GM19328 (cell line): ENCODE results near the gene PDK4.
"Not testable (repeated sequence)": the region's sequence is repeated elsewhere in the genome, so short reads cannot be mapped to it uniquely, and the experiment has no call there.

Experiments used
- ATAC-seq: cut with Tn5 transposase; IDR thresholded peaks from one replicate; pipeline ENCODE4 v1.9.1; 2021; ENCODE audit warnings: mild to moderate bottlenecking, moderate library complexity; ENCODE audit not compliant: unreplicated experiment

The PDK4 gene

DNA sequence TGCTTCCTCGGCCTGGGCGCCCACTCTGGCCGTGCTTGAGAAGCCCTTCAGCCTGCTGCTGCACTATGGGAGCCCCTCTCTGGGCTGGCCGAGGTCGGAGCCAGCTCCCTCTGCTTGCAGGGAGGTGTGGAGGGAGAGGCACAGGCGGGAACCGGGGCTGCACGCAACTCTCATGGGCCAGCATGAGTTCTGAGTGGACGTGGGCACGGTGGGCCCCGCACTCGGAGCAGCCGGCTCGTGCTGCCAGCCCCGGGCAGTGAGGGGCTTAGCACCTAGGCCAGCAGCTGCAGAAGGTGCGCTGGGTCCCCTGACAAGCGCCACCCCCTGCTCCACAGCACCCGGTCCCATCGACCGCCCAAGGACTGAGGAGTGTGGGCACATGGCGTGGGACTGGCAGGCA lies 9.0 kb upstream of the PDK4 start:
- no peak for ATAC-seq

DNA sequence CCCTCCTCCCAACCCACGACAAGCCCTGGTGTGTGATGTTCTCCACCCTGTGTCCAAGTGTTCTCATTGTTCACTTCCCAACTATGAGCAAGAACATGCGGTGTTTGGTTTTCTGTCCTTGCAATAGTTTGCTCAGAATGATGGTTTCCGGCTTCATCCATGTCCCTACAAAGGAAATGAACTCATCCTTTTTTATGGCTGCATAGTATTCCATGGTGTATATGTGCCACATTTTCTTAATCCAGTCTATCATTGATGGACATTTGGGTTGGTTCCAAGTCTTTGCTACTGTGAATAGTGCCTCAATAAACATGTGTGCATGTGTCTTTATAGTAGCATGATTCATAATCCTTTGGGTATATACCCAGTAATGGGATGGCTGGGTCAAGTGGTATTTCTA lies 8.5 kb upstream of the PDK4 start:
- not testable (repeated sequence) for ATAC-seq

DNA sequence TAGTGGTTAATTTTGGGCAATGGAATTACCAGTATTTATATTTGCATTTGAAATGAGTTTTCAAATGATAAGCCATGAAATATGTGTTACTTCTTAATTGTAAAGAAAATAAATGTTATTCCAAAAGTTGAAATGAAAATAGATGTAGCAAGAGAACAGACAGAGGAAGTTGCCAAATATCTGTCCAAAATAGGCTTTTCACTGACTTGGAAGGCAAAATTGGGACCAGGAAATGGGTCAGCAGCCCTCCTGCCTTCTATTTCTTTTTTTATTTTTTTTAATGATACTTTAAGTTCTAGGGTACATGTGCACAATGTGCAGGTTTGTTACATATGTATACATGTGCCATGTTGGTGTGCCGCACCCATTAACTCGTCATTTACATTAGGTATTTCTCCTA lies 8.1 kb upstream of the PDK4 start:
- ATAC-seq, result not testable (repeated sequence)

DNA sequence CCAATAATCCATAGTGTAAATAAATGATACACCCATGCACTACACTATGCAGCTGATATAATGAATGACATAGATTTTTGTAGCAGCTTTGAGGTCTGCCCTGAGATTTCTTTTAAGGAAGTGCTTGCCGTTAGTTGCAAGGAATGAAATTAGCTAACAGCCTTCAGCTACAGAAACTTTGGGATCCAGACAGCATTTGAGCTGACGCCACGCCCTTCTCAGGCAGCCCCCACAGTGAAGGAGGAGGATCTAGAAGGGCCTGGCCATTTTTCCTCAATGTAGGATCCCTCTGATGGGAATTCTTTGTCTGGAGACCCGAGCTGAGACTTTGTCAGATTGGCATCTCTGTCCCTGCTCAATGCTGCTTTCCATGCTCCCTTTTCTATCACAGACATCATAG lies 6.1 kb upstream of the PDK4 start:
- no peak for ATAC-seq

DNA sequence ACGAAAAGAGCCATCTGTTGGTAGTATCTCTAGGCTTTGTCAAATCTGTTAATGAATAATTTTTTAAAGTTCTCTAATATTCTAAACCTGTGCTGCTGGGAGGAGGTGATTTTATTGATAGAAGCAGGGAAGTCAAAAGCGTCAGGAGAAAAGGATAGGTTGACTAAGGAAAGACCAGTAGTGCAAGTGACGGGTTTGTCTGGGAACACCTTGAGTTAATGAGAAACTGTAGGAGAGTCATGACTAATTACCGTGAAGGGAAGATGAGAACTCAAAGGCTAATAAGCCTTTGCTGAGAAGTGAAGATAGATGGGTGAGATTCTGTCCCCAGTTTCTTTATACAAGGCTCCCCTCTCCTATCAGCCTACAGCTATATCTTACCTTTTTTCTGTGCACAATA lies 5.0 kb upstream of the PDK4 start:
- ATAC-seq, result no peak

DNA sequence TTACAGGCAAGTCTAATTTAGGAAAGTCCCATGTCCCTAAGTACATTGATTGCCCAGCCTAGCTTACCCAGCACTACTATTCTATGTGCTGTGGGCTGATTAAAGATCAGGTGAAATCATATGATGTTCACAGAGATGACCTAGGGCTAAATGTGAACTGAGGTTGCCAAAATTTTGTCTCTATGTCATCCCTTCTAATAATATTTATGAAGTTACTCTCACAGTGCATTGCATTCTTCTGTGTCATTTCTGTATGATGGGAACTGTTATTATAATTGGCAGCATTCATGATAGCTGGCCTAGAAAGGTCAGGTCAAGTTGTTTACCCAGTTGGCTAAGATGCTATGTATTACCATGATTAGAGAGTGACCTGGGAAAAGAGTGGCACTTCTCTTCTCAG lies 2.8 kb upstream of the PDK4 start:
- ATAC-seq, result no peak

DNA sequence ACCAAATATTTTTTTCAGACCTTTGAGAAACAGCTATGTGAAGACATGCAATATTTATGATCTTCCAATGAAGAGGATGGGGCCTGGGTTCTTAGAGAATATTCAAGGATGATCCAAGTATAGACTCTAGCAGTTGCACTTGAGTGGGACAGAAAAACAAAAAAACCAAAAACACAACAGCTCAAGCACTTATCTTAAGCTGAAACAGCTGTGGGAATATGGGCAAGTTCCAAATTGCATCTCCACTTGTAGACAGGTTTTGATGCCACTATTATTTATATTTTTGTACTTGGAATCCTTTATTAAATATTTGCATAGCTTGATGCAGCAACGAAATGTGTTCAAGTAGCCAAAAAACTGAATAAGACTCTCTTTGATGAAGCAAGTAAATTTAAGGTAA lies 2.2 kb upstream of the PDK4 start:
- ATAC-seq, result no peak

DNA sequence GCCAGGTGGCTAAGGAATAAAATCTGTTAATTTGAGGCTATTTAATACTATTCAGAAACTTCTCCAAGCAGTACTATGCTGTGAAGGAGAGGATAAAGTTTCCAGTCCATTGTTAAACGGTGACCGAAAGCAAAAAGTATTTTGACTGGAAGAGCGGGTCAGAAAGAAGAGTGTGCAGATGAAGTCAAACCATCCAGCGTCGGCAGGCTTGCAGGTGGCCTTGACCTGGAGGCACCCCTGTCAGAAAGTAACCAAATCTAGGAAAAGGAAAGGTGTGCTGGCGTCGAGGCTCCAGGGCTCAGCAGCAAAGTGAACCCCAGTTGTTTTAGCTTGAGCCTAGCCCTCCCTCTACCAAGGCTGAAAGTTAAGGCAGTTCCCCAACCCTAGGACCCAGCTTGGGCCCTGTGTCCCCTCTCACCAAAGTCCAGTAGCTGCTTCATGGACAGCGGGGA lies 544 bp downstream of the PDK4 start:
- ATAC-seq, result no peak

DNA sequence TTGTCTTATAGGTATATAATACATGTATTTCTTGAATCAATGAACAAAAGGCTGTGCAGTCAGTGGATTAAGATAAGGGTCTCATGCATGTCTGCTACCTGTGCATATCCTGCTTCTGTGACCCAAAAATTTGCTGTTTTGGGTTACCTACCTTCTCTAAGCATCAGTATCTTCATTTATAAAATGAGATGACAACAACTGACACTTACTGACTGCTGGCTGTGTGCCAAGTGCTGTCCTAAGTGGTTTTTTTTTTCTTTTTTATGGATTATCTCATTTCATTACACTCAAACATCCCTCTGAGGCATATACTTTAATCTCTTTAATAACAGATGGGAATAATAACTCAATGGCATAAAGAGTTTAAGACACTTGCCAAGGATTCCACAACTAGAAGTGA lies 2.1 kb downstream of the PDK4 start:
- no peak for ATAC-seq

DNA sequence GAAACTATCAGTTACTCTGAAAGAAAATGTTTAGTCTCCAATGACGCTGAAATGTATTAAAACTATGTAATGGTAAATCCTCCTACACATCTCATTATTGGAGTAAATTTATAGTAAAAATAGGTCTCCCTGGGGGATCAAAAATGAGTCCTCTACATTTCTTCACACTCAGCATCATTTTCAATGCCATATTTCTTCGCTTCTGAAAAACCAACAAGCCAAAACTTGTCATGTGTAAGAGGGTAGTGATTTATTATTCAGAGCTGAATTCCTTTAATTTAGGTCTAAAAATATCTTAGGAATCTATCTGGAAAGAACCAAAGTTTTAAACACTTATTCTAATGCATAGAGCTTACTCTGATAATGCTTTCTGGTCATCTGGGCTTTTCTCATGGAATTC lies 3.0 kb downstream of the PDK4 start:
- no peak for ATAC-seq

DNA sequence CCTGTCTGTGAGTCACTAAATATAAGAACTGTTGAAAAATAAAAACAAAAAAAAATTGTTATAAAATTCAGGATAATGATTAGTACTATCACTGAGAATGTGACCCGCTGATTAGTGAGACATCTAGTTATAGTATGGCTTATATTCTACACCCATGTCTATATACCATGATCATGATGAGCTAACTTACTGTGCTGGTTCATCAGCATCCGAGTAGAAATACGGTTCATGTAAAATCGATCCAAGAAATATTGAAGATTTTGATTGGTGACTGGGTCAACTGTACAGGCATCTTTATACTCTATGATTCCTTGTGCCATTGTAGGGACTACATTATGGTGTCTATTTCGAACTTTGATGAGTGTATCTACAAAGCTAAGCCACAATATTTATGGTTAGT lies 3.7 kb downstream of the PDK4 start:
- ATAC-seq, result no peak

DNA sequence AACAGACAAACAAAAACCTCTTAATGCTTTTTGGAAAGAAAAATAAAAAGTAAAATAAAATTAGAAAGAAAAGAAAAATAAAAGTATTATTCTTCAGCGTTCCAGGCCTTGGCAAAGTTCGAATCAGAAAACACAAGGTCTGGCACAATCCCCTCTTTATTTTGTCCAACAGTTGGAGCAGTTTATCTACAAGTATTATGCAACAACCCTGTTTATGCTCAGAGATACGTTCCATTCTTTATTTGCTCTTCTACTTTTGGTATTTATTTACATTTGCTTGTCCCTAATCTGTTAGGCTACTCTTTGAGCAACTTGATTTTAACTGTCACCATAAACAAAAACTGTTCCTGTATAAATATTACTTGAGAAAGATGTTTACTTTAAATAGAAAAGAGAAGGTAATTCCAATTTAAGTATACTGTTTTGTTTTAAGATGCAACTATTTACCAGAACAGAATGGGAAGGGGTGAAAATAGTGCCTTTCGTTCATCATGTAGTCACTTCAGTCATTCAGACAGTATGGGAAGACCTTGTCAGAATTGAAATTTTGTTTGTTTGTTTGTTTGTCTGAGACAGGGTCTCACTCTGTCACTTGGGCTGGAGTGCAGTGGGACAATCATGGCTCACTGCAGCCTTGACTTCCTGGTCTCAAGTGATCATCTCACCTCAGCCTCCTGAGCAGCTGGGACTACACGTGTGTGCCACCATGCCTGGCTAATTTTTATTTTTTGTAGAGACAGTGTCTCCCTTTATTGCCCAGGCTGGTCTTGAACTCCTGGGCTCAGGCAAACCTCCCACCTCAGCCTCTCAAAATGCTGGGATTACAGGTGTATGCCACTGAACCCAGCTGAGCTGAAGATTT lies 5.7 kb downstream of the PDK4 start:
- ATAC-seq, result no peak

DNA sequence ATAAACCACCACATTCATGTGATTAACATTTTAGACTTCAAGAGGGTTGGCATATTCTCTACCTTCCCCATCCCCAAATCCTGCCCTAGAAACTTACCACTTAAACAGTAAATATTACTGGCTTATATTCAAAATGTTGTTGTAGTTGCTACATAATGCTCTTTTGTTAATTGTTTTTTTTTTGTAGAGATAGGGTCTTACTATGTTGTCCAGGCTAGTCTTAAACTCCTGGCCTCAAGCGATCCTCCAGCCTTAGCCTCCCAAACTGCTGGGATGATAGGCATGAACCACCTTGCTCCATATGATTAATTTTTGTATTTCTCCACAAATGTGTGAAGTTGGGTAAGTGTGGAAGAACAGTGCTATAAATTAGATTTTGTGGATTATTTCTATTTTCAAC lies 6.5 kb downstream of the PDK4 start:
- no peak for ATAC-seq

DNA sequence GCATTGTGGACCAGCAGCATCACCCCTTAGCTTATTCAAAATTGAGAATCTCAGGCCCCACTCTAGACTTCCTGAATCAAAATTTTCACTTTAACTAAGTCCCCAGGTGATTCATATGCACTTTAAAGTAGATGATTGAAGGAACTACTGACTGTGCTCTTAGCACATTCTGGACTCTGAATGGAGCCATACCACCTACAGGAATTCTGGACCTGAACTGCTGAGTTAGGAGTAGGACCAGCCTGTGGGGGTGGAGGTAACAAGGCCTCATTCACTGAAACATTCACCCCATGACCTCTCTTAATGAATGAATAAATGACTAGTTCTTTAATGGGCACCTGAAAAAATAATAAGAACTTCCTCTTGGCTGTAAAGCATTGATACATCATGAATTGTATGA lies 7.3 kb downstream of the PDK4 start:
- no peak for ATAC-seq

DNA sequence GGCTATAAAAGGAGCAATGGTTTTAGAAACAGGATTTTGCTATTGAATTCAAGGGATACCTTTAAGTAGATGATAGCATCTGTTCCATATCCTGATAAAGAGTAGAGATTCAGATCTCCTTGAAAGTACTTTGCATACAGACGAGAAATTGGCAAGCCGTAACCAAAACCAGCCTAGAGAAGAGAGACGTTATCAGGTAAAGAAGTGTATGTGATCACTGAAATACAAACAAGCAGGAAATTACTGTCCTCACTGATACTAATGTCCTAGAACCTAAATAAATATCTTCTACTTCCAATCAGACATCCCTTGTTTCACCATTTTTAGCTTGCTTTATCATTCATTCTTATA lies 9.4 kb downstream of the PDK4 start:
- no peak for ATAC-seq

DNA sequence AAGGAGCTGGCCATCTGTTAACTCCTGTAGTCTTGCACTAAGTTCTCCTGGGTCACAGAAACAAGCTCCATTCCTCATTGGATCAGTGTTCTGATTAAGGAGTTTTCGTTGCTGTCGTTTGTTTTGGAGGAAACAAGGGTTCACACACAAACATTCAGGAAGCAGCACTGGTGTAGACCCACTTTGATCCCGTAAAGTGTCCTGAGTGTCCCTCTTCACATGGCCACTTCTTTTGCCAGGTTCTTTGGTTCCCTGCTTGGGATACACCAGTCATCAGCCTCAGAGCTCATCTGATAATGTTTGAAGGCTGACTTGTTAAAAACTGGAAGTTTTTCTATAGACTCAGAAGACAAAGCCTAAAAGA lies 10.9 kb downstream of the PDK4 start:
- ATAC-seq, result no peak

DNA sequence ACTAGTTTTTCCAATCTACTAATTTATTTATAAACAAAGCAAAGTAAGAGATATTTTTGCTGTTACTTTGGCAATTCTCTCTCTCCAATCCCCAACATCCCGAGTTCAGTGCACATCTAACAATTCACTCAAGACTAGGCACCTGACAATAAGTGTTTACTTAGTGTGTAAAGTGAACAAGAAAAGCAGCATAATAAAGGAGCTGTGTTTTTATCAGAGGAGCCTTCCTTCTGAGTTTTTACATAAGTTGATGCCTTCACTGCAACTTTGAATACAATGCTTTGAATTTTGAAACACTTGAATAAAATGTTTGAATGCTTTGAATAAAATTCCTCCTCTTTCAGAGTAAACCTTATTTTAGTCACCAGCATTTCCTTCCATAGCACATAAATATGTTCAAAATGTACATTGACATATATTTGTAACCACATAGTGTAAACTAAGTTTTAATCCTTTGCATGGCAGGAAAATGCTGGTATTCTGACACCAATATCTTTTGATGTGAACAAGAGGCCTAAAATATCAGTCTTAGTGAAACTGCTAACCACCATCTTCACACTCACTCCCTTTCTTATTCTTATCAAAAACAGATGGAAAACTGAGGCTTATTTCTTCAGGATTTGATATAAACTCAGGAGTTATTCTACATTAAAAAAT lies 11.4 kb downstream of the PDK4 start:
- ATAC-seq, result no peak

DNA sequence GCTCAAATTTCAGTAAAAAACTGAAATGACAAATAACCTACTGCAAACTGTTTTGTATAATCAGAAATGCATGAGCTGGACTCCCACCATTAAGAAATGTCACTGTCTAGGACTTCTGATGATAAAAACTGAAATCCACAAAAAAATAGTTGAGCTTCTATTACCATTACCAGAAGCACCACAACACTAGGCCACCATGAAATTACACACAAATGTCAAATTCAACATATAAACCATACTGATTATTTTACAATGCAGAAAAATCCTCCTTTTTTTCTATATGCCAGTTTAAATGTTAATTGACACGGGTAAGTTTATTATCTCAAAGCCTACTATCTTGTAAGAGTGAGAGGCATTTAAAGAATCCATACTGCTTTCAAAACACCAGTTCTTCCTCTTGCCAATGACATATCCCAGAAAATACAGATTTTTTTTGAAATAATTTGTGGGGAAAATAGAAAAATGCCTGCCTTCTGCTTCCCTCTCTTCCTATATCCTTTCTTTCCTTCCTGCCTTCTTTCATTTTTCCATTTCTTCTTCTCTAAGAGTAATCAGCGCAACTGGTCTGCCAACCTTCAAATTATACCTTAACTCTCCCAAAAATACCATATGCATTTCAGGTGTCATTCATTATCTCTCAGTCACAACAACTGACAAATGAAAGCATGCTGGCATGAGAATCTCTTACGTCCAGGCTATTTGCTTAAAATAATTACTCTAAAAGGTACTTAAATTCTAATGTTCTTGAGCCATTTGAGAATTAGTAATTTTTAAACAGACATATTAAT lies 12.3 kb downstream of the PDK4 start:
- no peak for ATAC-seq

DNA sequence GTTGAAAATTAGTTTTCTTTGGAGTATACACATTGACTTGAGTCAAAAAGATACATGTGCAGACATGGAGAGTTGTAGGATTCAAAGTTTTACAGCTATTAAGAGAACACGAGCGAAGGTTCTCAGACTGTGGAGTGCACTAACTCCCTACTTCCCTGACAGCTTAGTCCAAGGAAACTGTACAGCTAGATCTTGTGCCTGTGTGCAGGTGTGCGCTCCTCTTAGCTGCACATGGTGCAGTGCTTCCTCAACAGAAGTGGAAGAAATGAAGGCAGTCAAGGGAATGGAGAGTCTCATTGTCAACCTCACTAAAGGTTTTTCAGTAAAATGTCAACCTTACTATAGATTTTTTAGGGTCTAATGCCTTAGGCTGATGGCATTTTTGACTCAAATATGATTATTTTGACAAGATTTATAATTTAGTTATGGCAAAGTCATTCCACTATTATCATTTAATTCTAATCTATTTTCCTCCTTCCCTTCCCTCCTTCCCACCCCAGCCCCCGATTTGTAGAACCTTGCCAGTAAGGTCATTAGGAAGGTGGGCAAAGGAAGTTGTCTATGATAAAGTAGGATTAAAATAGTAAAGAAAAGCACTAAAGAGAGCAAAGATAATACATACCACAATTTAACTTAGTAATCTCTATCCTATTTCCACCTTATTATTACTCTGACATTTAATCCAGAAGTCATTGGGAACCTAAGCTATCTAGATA lies 13.6 kb downstream of the PDK4 start:
- no peak for ATAC-seq

DNA sequence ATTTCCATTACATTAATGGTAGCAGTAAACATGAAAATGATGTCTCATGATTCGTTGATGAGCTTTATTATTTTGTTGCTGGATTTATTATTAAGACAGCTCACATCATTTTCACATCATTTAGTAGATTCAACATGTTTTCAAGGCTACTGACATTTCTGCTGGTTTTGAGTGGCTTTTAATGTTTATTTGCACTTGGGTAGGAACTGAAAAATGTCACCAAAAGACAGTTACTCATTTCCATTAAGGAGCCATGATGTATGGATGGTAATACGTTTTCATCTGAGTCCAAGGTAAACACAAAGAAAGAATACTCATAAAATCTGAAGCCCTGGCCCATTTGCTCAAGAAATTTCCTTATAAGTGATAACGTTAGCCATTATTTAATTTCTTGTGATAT lies 14.8 kb downstream of the PDK4 start:
- ATAC-seq, result no peak

DNA sequence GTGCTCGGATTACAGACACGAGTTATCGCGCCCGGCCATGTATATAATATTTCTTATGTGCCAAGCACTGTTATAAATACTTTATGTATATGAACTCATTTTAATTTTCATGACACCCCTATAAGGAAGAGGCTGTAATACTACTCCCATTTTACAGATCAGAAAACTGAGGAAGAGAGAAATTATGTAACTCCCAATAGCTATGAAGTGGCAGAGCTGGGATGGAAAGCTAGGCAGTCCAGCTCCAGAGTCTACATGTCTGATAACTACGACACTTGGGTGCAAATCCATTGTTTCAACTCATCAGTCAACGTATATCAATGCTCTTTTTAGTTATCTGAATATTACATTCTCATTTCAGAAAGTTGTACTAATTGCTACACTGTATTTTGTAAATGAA lies 17.0 kb downstream of the PDK4 start:
- ATAC-seq, result no peak
